ENCODE measurements around the gene HTR1D.
A peak's percentile ranks its signal among the peaks of the same experiment; 100 is the strongest.

HTR1D gene

GRCh38 chr1:23184212-23184934 is 32.9 kb downstream of the HTR1D start:
- no peak for DNase-seq

- no peak for DNase-seq
Measured at GRCh38 chr1:23179862-23180261, 37.4 kb downstream of the HTR1D start.

- no peak for DNase-seq
Measured at GRCh38 chr1:23178950-23179349, 38.4 kb downstream of the HTR1D start.

- DNase-seq = no peak
Measured at GRCh38 chr1:23178414-23178813, 38.9 kb downstream of the HTR1D start.

- DNase-seq = peak; percentile 67
Measured at GRCh38 chr1:23177438-23178380, 39.6 kb downstream of the HTR1D start.

GRCh38 chr1:23177031-23177430 is 40.3 kb downstream of the HTR1D start:
- DNase-seq = no peak

- no peak for DNase-seq
Measured at GRCh38 chr1:23174426-23175110, 42.7 kb downstream of the HTR1D start.

GRCh38 chr1:23171181-23171755 is 46.0 kb downstream of the HTR1D start:
- DNase-seq = no peak

GRCh38 chr1:23169727-23170335 is 47.5 kb downstream of the HTR1D start:
- DNase-seq = peak; percentile 29

- DNase-seq = no peak
Measured at GRCh38 chr1:23169195-23169575, 48.1 kb downstream of the HTR1D start.

- peak; percentile 80 for DNase-seq
Measured at GRCh38 chr1:23168445-23169194, 48.7 kb downstream of the HTR1D start, which contains the start of gene LUZP1. Gene LUZP1 (minus strand): TSS chr1:23168856.

GRCh38 chr1:23168079-23168444 is 49.2 kb downstream of the HTR1D start:
- DNase-seq = peak; percentile 51

- DNase-seq = peak; percentile 47
Measured at GRCh38 chr1:23167353-23168078, 49.8 kb downstream of the HTR1D start.

GRCh38 chr1:23166854-23167253 is 50.4 kb downstream of the HTR1D start:
- DNase-seq = no peak

- DNase-seq = peak; percentile 80
Measured at GRCh38 chr1:23163395-23163794, 53.9 kb downstream of the HTR1D start.

GRCh38 chr1:23159963-23160877 is 57.1 kb downstream of the HTR1D start:
- DNase-seq = no peak

GRCh38 chr1:23156940-23157339 is 60.4 kb downstream of the HTR1D start:
- DNase-seq = no peak

- no peak for DNase-seq
Measured at GRCh38 chr1:23152966-23153684, 64.2 kb downstream of the HTR1D start.

- DNase-seq = no peak
Measured at GRCh38 chr1:23150742-23151141, 66.6 kb downstream of the HTR1D start.
